ENCODE results near the gene PHACTR1.

Gene PHACTR1

GRCh38 chr6:12841619-12842018 lies 125.1 kb downstream of the PHACTR1 start:
- H3K4me1 ChIP-seq (ENCODE audit: control insufficient read depth, insufficient read depth, low read depth, low read length), result no peaks in the 10 kb centered on the region
- no peak overlapping the region for H3K4me3 ChIP-seq (ENCODE audit: insufficient read depth in 1 of 2, low read depth in 1 of 2, low read length in 2 of 2)
- H3K4ac ChIP-seq (ENCODE audit: low read depth in 1 of 2, low read length in 2 of 2), result no peak overlapping the region
- no peak for DNase-seq
- H3K9me3 ChIP-seq (ENCODE audit: control insufficient read depth, low read length), result peaks cover 13% of the 10 kb centered on the region
- H2BK120ac ChIP-seq (ENCODE audit: low read depth, low read length), result no peak overlapping the region
- H2BK5ac ChIP-seq (ENCODE audit: low read depth, low read length, poor library complexity, severe bottlenecking), result no peak overlapping the region
- H3K23ac ChIP-seq (ENCODE audit: low read length in 2 of 2), result no peak overlapping the region
- H4K8ac ChIP-seq (ENCODE audit: low read length), result no peak overlapping the region
- WGBS, result no CpG with 5 or more reads among the region's 1 CpG
- no peak overlapping the region for H3K4me2 ChIP-seq (ENCODE audit: low read length, poor library complexity, severe bottlenecking)
- no peak overlapping the region for H2BK15ac ChIP-seq (ENCODE audit: low read depth, poor library complexity, severe bottlenecking)
- peaks cover 0 to 3% of the 10 kb centered on the region in 2 experiments for H3K27me3 ChIP-seq (ENCODE audit: control insufficient read depth in 1 of 2, insufficient read depth in 1 of 2, low read length in 2 of 2)
- no peaks in the 10 kb centered on the region for H3K36me3 ChIP-seq (ENCODE audit: control insufficient read depth in 1 of 2, insufficient read depth in 2 of 2, low read depth in 1 of 2, low read length in 2 of 2)
- H2AFZ ChIP-seq (ENCODE audit: low read depth, low read length), result no peak overlapping the region
- no peaks in the 10 kb centered on the region for H3K79me1 ChIP-seq (replicated peaks; ENCODE audit: low read length, poor library complexity, severe bottlenecking)
- no peak overlapping the region for H4K91ac ChIP-seq (ENCODE audit: low read length)
- no peak overlapping the region for H3K18ac ChIP-seq (ENCODE audit: low read depth in 1 of 2, low read length in 2 of 2)
- no peak overlapping the region for H3K27ac ChIP-seq (ENCODE audit: low read length, poor library complexity, severe bottlenecking)
- no peak overlapping the region for H3K9ac ChIP-seq (ENCODE audit: low read length)
- H2BK12ac ChIP-seq (ENCODE audit: low read length in 2 of 2), result no peak overlapping the region
- no peak overlapping the region for H2AK5ac ChIP-seq (ENCODE audit: low read length, severe bottlenecking)
- no peak overlapping the region for H3K14ac ChIP-seq (ENCODE audit: low read length in 2 of 2)

GRCh38 chr6:12842114-12842513 lies 125.5 kb downstream of the PHACTR1 start:
- H3K9me3 ChIP-seq (ENCODE audit: control insufficient read depth, low read length), result peaks cover 13% of the 10 kb centered on the region
- H3K9ac ChIP-seq (ENCODE audit: low read length), result no peak overlapping the region
- no peak overlapping the region for H3K4me3 ChIP-seq (ENCODE audit: insufficient read depth in 1 of 2, low read depth in 1 of 2, low read length in 2 of 2)
- no peak overlapping the region for H2AK5ac ChIP-seq (ENCODE audit: low read length, severe bottlenecking)
- no peak for DNase-seq
- H2BK12ac ChIP-seq (ENCODE audit: low read length in 2 of 2), result no peak overlapping the region
- no peak overlapping the region for H3K18ac ChIP-seq (ENCODE audit: low read depth in 1 of 2, low read length in 2 of 2)
- no peak overlapping the region for H2BK5ac ChIP-seq (ENCODE audit: low read depth, low read length, poor library complexity, severe bottlenecking)
- no peak overlapping the region for H2BK15ac ChIP-seq (ENCODE audit: low read depth, poor library complexity, severe bottlenecking)
- H3K36me3 ChIP-seq (ENCODE audit: control insufficient read depth in 1 of 2, insufficient read depth in 2 of 2, low read depth in 1 of 2, low read length in 2 of 2), result no peaks in the 10 kb centered on the region
- no peak overlapping the region for H4K8ac ChIP-seq (ENCODE audit: low read length)
- no peak overlapping the region for H4K91ac ChIP-seq (ENCODE audit: low read length)
- no peak overlapping the region for H3K14ac ChIP-seq (ENCODE audit: low read length in 2 of 2)
- no peak overlapping the region for H3K4me2 ChIP-seq (ENCODE audit: low read length, poor library complexity, severe bottlenecking)
- H3K4ac ChIP-seq (ENCODE audit: low read depth in 1 of 2, low read length in 2 of 2), result no peak overlapping the region
- H3K4me1 ChIP-seq (ENCODE audit: control insufficient read depth, insufficient read depth, low read depth, low read length), result no peaks in the 10 kb centered on the region
- H2BK120ac ChIP-seq (ENCODE audit: low read depth, low read length), result no peak overlapping the region
- no peaks in the 10 kb centered on the region for H3K79me1 ChIP-seq (replicated peaks; ENCODE audit: low read length, poor library complexity, severe bottlenecking)
- H3K23ac ChIP-seq (ENCODE audit: low read length in 2 of 2), result no peak overlapping the region
- H3K27me3 ChIP-seq (ENCODE audit: control insufficient read depth in 1 of 2, insufficient read depth in 1 of 2, low read length in 2 of 2), result peaks cover 0 to 3% of the 10 kb centered on the region in 2 experiments
- H3K27ac ChIP-seq (ENCODE audit: low read length, poor library complexity, severe bottlenecking), result no peak overlapping the region
- H2AFZ ChIP-seq (ENCODE audit: low read depth, low read length), result no peak overlapping the region

GRCh38 chr6:12842658-12843057 lies 126.1 kb downstream of the PHACTR1 start:
- H4K91ac ChIP-seq (ENCODE audit: low read length), result no peak overlapping the region
- no peak overlapping the region for H3K4me3 ChIP-seq (ENCODE audit: insufficient read depth in 1 of 2, low read depth in 1 of 2, low read length in 2 of 2)
- no peak overlapping the region for H2BK5ac ChIP-seq (ENCODE audit: low read depth, low read length, poor library complexity, severe bottlenecking)
- H3K23ac ChIP-seq (ENCODE audit: low read length in 2 of 2), result no peak overlapping the region
- no peak overlapping the region for H2BK120ac ChIP-seq (ENCODE audit: low read depth, low read length)
- H3K9ac ChIP-seq (ENCODE audit: low read length), result no peak overlapping the region
- H4K8ac ChIP-seq (ENCODE audit: low read length), result no peak overlapping the region
- no peak overlapping the region for H2BK15ac ChIP-seq (ENCODE audit: low read depth, poor library complexity, severe bottlenecking)
- no peak overlapping the region for H2AFZ ChIP-seq (ENCODE audit: low read depth, low read length)
- no peak overlapping the region for H3K14ac ChIP-seq (ENCODE audit: low read length in 2 of 2)
- no peak overlapping the region for H2AK5ac ChIP-seq (ENCODE audit: low read length, severe bottlenecking)
- peaks cover 0 to 3% of the 10 kb centered on the region in 2 experiments for H3K27me3 ChIP-seq (ENCODE audit: control insufficient read depth in 1 of 2, insufficient read depth in 1 of 2, low read length in 2 of 2)
- no peak overlapping the region for H3K4ac ChIP-seq (ENCODE audit: low read depth in 1 of 2, low read length in 2 of 2)
- no peaks in the 10 kb centered on the region for H3K4me1 ChIP-seq (ENCODE audit: control insufficient read depth, insufficient read depth, low read depth, low read length)
- H3K18ac ChIP-seq (ENCODE audit: low read depth in 1 of 2, low read length in 2 of 2), result no peak overlapping the region
- H3K36me3 ChIP-seq (ENCODE audit: control insufficient read depth in 1 of 2, insufficient read depth in 2 of 2, low read depth in 1 of 2, low read length in 2 of 2), result no peaks in the 10 kb centered on the region
- H3K4me2 ChIP-seq (ENCODE audit: low read length, poor library complexity, severe bottlenecking), result no peak overlapping the region
- no peak overlapping the region for H3K27ac ChIP-seq (ENCODE audit: low read length, poor library complexity, severe bottlenecking)
- H2BK12ac ChIP-seq (ENCODE audit: low read length in 2 of 2), result no peak overlapping the region
- no peak for DNase-seq
- WGBS, result 83% methylated on average over 1 of the region's 2 CpGs
- H3K9me3 ChIP-seq (ENCODE audit: control insufficient read depth, low read length), result peaks cover 10% of the 10 kb centered on the region
- H3K79me1 ChIP-seq (replicated peaks; ENCODE audit: low read length, poor library complexity, severe bottlenecking), result no peaks in the 10 kb centered on the region

GRCh38 chr6:12844284-12845223 lies 128.0 kb downstream of the PHACTR1 start:
- Histone ChIP-seq H3K9ac (ENCODE audit: low read length) (no peak overlapping the region), H4K8ac (ENCODE audit: low read length) (no peak overlapping the region), H3K14ac (ENCODE audit: low read length in 2 of 2) (no peak overlapping the region), H2BK120ac (ENCODE audit: low read depth, low read length) (no peak overlapping the region), H2AFZ (ENCODE audit: low read depth, low read length) (no peak overlapping the region), H3K4me2 (ENCODE audit: low read length, poor library complexity, severe bottlenecking) (no peak overlapping the region), H3K4ac (ENCODE audit: low read depth in 1 of 2, low read length in 2 of 2) (no peak overlapping the region), H2BK15ac (ENCODE audit: low read depth, poor library complexity, severe bottlenecking) (no peak overlapping the region), H3K4me1 (ENCODE audit: control insufficient read depth, insufficient read depth, low read depth, low read length) (no peaks in the 10 kb centered on the region), H3K79me1 (replicated peaks; ENCODE audit: low read length, poor library complexity, severe bottlenecking) (no peaks in the 10 kb centered on the region), H3K9me3 (ENCODE audit: control insufficient read depth, low read length) (no peaks in the 10 kb centered on the region), H3K27ac (ENCODE audit: low read length, poor library complexity, severe bottlenecking) (no peak overlapping the region), H2AK5ac (ENCODE audit: low read length, severe bottlenecking) (no peak overlapping the region), H3K23ac (ENCODE audit: low read length in 2 of 2) (no peak overlapping the region), H2BK12ac (ENCODE audit: low read length in 2 of 2) (no peak overlapping the region), H3K18ac (ENCODE audit: low read depth in 1 of 2, low read length in 2 of 2) (no peak overlapping the region), H3K27me3 (ENCODE audit: control insufficient read depth in 1 of 2, insufficient read depth in 1 of 2, low read length in 2 of 2) (peaks cover 0 to under 1% of the 10 kb centered on the region in 2 experiments), H4K91ac (ENCODE audit: low read length) (no peak overlapping the region), H3K4me3 (ENCODE audit: insufficient read depth in 1 of 2, low read depth in 1 of 2, low read length in 2 of 2) (no peak overlapping the region), H3K36me3 (ENCODE audit: control insufficient read depth in 1 of 2, insufficient read depth in 2 of 2, low read depth in 1 of 2, low read length in 2 of 2) (no peaks in the 10 kb centered on the region), H2BK5ac (ENCODE audit: low read depth, low read length, poor library complexity, severe bottlenecking) (no peak overlapping the region)
- peak; percentile 24 for DNase-seq
- 91% methylated on average over 9 of the region's 11 CpGs for WGBS

Measured in mesenchymal stem cell (in vitro differentiated cells and primary cell).